Transverse colon (tissue), 4 donors: ENCODE results near the gene ESRRG. TPM values are rescaled to one million over a fixed set of nuclear protein-coding genes. Genes with fewer than 3 reads are reported as not detected.

Experiments
- DNase-seq: peaks from one replicate; pipeline ENCODE4 v3.0.0-alpha.2; 2019
- H3K27ac ChIP-seq, 4 donors: fragments of 200-600 bp; sonication (generic); 2 replicates each; pipeline ENCODE4 v1.5.1; 2016 to 2018; ENCODE audit warnings: inconsistent platforms in 4 of 4
- H3K27me3 ChIP-seq: fragments of 200-600 bp; sonication (generic); 2 replicates; pipeline ENCODE4 v1.5.1; 2017; ENCODE audit warnings: inconsistent platforms
- H3K36me3 ChIP-seq, 4 donors: fragments of 200-600 bp; sonication (generic); 2 replicates each; pipeline ENCODE4 v1.5.1; 2017 to 2019; ENCODE audit warnings: inconsistent platforms in 4 of 4
- H3K4me1 ChIP-seq, 4 donors: fragments of 200-600 bp; sonication (generic); 2 replicates each; pipeline ENCODE4 v1.5.1; 2017 to 2020; ENCODE audit warnings: inconsistent platforms in 4 of 4
- H3K4me3 ChIP-seq, 4 donors: fragments of 200-600 bp; sonication (generic); 1 replicate in 1 of 4; 2 replicates in 3 of 4; pipeline versions ENCODE4 v1.5.1 to v1.6.1; 2017 to 2019; ENCODE audit warnings: inconsistent platforms in 4 of 4
- H3K9me3 ChIP-seq, 2 donors: fragments of 200-600 bp; sonication (generic); 2 replicates each; pipeline ENCODE4 v1.5.1; 2017 to 2019; ENCODE audit warnings: inconsistent platforms in 2 of 2
- CTCF ChIP-seq, 5 experiments: fragments of 200-600 bp in 3 of 5; fragments of 450-650 bp in 2 of 5; sonication (generic) in 3 of 5; IDR thresholded peaks; 1 replicate in 2 of 5; 2 replicates in 3 of 5; pipeline ENCODE4 v1.5.1; 2016 to 2017; ENCODE audit warnings: antibody characterized with exemption in 5 of 5, inconsistent platforms in 3 of 5, mild to moderate bottlenecking in 2 of 5, moderate library complexity in 1 of 5
- EP300 ChIP-seq: sonication (generic); formaldehyde crosslinking; IDR thresholded peaks from one replicate; pipeline ENCODE4 v1.6.1; 2017; ENCODE audit warnings: antibody characterized with exemption, low read depth
- POLR2A ChIP-seq: fragments of 450-650 bp; IDR thresholded peaks from one replicate; pipeline ENCODE4 v1.6.1; 2016; ENCODE audit warnings: antibody characterized with exemption, mild to moderate bottlenecking, moderate library complexity
- POLR2AphosphoS5 ChIP-seq, 3 donors: sonication (generic); formaldehyde crosslinking; IDR thresholded peaks; one replicate each; pipeline ENCODE4 v1.6.1; 2016; ENCODE audit warnings: antibody characterized with exemption in 3 of 3
- whole genome bisulfite sequencing, 2 donors: methylation state at CpG; one replicate each; pipeline ENCODE4 v1.1.5; 2018; ENCODE audit warnings: low coverage in 1 of 2; 5-methylcytosine and 5-hydroxymethylcytosine counted together
- in situ Hi-C, 4 donors: fragments of 200-750 bp; cut with MboI; loops; one replicate each; pipeline versions ENCODE4 v1.15.0 to v1.15.1; 2017; ENCODE audit warnings: low sequenced_read_pairs in 3 of 4, low pct_ligation_motif_present in 1 of 4, low pct_unique_long_range_greater_than_20kb in 1 of 4
- intact Hi-C: fragments of 100-400 bp; cut with DNase I; formaldehyde crosslinking; loops from one replicate; pipeline ENCODE4 v1.15.1; 2023; ENCODE audit warnings: low total_unique reads
- total RNA-seq, 4 donors: library from RNA; depleted of rRNA; stranded (reverse); fragments of >200 nt; gene quantifications; one replicate each; pipeline ENCODE4 v1.1.0, GENCODE V29; 2016

The ESRRG gene
- total RNA-seq = 1 to 10 TPM in 1 of 4 donors, under 1 TPM in 3; 0.20 to 1.5 (median 0.50) TPM

DNA sequence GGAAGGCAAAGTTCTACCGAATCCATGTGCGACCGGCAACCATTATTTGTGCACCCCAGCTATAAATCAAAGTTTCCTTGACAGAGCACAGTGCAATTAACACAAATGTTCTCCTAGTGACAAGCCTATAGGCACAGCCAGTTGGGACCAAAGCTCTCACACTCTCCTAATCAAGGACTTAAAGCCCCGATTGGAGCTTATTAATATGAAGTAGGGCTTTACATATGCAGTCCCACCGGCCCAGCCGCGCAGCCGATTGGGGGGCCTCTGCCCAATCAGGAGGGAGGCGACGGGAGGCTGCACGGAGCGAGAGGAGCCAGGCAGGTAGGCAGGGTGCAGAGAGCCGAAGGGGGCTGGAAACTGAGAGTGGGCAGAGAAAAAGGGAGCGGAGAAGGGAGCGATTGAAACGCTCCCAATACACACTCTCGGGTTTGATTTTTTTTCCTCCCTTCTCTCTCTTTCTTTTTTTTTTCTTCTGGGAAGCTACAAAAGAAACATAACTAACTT lies at the start of gene ESRRG:
Gene ESRRG (minus strand): TSS at position 156 of the 507 bp plus-strand sequence. CDS start 130 bp downstream, at position 26.
- in situ Hi-C loops = no loop called here
- H3K36me3 ChIP-seq = no peaks in the 10 kb centered on the region
- TF ChIP-seq EP300 (no peak), POLR2AphosphoS5 (IDR thresholded peaks at IDR 0.05) (no peak), POLR2A (no peak), CTCF (IDR thresholded peaks at IDR 0.05) (no peak)
- H3K27me3 ChIP-seq = peaks cover 25% of the 10 kb centered on the region
- peak; percentile 43 for DNase-seq
- H3K9me3 ChIP-seq = no peaks in the 10 kb centered on the region
- peak within 1 kb of the TSS in 1 of 4 donors; percentile 28 for H3K27ac ChIP-seq
- H3K4me3 ChIP-seq = peak within 1 kb of the TSS; percentile 18 to 57 (median 38)
- intact Hi-C loops = no loop called here
- H3K4me1 ChIP-seq = peaks cover 0 to 20% (median 9%) of the 10 kb centered on the region in 4 donors
- WGBS, 2 donors = 2 to 3% methylated on average over 12 to 17 of the region's 17 CpGs

GRCh38 chr1:216771922-216772321 lies 48.7 kb upstream of the ESRRG start:
- no peak overlapping the region for H3K4me3 ChIP-seq
- TF ChIP-seq CTCF (IDR thresholded peaks at IDR 0.05) = no peak
- no peak for TF ChIP-seq POLR2AphosphoS5 (IDR thresholded peaks at IDR 0.05)
- no peak for TF ChIP-seq POLR2A
- TF ChIP-seq EP300 = no peak
- intact Hi-C loops (no loop called here), in situ Hi-C loops (no loop called here)
- DNase-seq = no peak
- 64 to 68% methylated on average over 4 of the region's 4 CpGs for WGBS, 2 donors
- no peaks in the 10 kb centered on the region for H3K9me3 ChIP-seq
- no peaks in the 10 kb centered on the region for H3K27me3 ChIP-seq
- no peak overlapping the region for H3K27ac ChIP-seq
- H3K4me1 ChIP-seq = no peaks in the 10 kb centered on the region
- H3K36me3 ChIP-seq = no peaks in the 10 kb centered on the region

GRCh38 chr1:216766633-216767327 lies 43.6 kb upstream of the ESRRG start:
- Histone ChIP-seq H3K9me3 (no peaks in the 10 kb centered on the region), H3K27me3 (no peaks in the 10 kb centered on the region), H3K27ac (no peak overlapping the region), H3K4me1 (no peaks in the 10 kb centered on the region), H3K36me3 (no peaks in the 10 kb centered on the region), H3K4me3 (no peak overlapping the region)
- 68 to 79% methylated on average over 3 of the region's 3 CpGs for WGBS, 2 donors
- intact Hi-C loops = no loop called here
- TF ChIP-seq CTCF (IDR thresholded peaks at IDR 0.05) (no peak), EP300 (no peak), POLR2A (no peak), POLR2AphosphoS5 (IDR thresholded peaks at IDR 0.05) (no peak)
- in situ Hi-C loops = no loop called here
- no peak for DNase-seq

- 70 to 80% methylated on average over 9 to 10 of the region's 10 CpGs for WGBS, 2 donors
- Histone ChIP-seq H3K36me3 (no peaks in the 10 kb centered on the region), H3K4me1 (no peaks in the 10 kb centered on the region), H3K27ac (no peak overlapping the region), H3K4me3 (no peak overlapping the region), H3K27me3 (no peaks in the 10 kb centered on the region), H3K9me3 (no peaks in the 10 kb centered on the region)
- in situ Hi-C loops (no loop called here), intact Hi-C loops (loop anchor here (2.0 kb wide), 1 partner anchor 79 kb away; no protein-coding TSS in a partner anchor)
- no peak for DNase-seq
- TF ChIP-seq POLR2A (no peak), EP300 (no peak), POLR2AphosphoS5 (IDR thresholded peaks at IDR 0.05) (no peak), CTCF (IDR thresholded peaks at IDR 0.05) (no peak)
These were observed 42.4 kb upstream of the ESRRG start for GRCh38 chr1:216765346-216766300.
